GM12865 (cell line): Measurements from ENCODE around the gene PDE4A.

Source experiments
- DNase-seq: peaks from one replicate; pipeline ENCODE4 v3.0.0; 2010; ENCODE audit warnings: low read depth
- H3K4me3 ChIP-seq: 2 replicates; pipeline ENCODE4 v1.5.1; 2011; ENCODE audit warnings: mild to moderate bottlenecking, low read depth, low read length, control low read depth
- CTCF ChIP-seq: IDR thresholded peaks from 2 replicates; pipeline ENCODE4 v1.5.1; 2011; ENCODE audit warnings: low read length, control low read depth, low read depth, inconsistent platforms; ENCODE audit not compliant: insufficient read depth; ENCODE audit errors: missing control alignments

PDE4A gene

DNA sequence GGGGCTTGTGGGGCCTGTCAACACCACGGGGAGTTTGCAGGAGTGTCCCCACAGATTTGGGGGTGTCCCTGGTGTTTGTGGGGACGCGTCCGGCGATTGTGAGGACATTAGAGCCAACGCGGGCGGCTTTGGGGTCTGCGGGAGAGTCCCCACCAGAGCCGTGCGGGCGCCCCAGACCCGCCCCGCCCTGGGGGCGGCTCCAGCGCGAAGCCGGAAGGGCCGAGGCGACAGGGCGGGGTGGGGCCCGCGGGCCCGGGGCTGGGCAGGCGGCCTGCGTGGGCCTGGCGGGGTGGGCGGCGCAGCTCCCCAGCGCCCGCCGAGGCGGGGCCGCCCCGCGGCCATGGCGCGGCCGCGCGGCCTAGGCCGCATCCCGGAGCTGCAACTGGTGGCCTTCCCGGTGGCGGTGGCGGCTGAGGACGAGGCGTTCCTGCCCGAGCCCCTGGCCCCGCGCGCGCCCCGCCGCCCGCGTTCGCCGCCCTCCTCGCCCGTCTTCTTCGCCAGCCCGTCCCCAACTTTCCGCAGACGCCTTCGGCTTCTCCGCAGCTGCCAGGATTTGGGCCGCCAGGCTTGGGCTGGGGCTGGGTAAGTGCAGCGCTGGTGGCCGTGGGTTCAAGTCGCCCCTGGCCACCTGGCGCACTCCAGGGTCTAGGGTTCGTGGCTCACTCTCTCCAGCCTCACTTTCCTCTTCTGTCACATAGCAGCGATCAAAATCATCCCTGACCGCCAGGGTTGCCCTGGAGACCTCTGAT is 10.3 kb downstream of the PDE4A start:
- DNase-seq = peak; percentile 52
- TF ChIP-seq CTCF = no peak
- H3K4me3 ChIP-seq = peak overlapping the region; percentile 68

DNA sequence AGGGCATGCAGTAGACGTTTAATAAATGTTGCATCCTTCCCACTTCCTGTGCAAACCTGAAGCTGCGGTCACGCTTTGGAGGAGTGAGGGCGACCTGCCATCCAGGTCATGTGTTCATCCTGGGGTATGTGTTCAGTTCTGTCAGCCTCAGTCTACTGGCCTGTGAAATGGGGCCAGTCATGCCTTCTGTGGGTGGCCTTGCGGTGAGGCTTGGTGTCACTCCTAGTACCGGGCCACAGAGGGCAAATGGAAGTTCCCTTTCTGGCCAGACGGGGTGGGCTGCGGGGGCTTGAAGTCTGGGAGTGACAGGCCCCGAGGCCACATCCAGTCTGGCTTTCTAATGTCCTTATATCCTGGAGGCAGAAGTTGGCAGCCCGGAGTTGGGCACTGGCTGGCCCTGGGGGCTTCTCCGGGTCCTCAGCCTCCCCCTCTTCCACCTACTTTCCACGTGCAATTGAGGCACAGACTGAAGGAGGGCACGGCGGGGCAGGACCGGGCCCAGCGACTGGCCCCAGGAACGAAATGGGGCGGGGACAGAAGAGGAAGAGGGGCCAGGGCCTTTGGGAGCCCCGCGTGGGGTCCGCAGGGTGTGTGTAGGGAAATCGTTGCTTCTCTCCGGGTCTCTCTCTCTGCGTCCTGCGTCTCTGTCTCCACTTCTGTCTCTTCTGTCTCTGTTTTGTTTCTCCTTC is 11.1 kb downstream of the PDE4A start:
- DNase-seq = peak; percentile 70
- H3K4me3 ChIP-seq = peak overlapping the region; percentile 68
- TF ChIP-seq CTCF = peak; percentile 0

GRCh38 chr19:10431943-10432735 is 11.8 kb downstream of the PDE4A start:
- peak; percentile 65 for DNase-seq
- no peak for TF ChIP-seq CTCF
- peak overlapping the region; percentile 68 for H3K4me3 ChIP-seq

DNA sequence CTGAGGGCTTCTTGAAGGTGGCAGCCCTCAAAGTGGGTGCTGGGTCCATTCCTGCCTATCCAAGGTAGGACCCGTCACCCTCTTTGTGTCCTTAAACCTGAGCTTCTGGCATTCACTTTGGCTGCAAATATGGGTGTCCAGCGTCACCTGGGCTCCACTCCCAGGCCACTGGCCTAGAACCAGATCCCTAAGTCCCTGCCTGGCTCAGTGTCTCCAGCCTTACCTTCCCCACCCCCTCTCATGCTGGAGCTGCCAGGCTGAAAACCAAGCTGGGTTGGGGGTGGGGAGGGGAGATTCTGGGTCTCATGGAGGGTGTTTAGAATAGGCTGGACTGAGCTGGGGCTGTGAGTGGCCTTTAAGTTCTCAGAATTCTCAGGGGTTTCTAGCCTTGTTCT is 12.4 kb downstream of the PDE4A start:
- H3K4me3 ChIP-seq = peak overlapping the region; percentile 68
- DNase-seq = no peak
- TF ChIP-seq CTCF = no peak

DNA sequence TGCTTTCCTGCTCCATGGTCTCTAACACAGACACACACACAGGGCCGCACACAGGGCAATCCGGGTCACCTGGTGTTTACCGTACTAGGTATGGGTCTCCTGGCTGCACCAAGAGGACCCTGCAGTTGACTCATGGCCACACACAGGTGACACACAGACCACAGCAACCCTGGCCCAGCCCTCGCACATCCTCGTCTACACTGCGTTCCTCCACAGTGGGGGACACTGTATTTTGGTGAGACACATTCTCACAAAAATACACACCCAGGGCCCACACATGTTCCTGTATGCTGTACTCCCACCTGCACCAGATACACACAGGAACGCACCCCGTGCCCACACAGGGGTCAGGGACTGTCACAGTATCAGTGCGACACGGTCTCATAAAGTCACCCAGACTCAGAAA is 12.8 kb downstream of the PDE4A start:
- TF ChIP-seq CTCF = no peak
- DNase-seq = no peak
- H3K4me3 ChIP-seq = no peak overlapping the region

GRCh38 chr19:10439588-10439987 is 19.2 kb downstream of the PDE4A start:
- no peak overlapping the region for H3K4me3 ChIP-seq
- no peak for DNase-seq
- no peak for TF ChIP-seq CTCF
